Colonic mucosa (tissue), 4 donors: ENCODE data around the gene INO80. TPM values are rescaled to one million over a fixed set of nuclear protein-coding genes. Genes with fewer than 3 reads are reported as not detected.

Experiments
- DNase-seq: peaks from one replicate; pipeline ENCODE4 v3.0.0-alpha.2; 2020
- H3K27ac ChIP-seq: fragments of 200-600 bp; one replicate; pipeline ENCODE4 v1.8.0; 2021
- H3K27me3 ChIP-seq: fragments of 200-600 bp; one replicate; pipeline ENCODE4 v1.8.0; 2021
- H3K36me3 ChIP-seq: fragments of 200-600 bp; one replicate; pipeline ENCODE4 v1.8.0; 2021
- H3K4me1 ChIP-seq: fragments of 200-600 bp; one replicate; pipeline ENCODE4 v1.8.0; 2021; ENCODE audit warnings: mild to moderate bottlenecking
- H3K4me3 ChIP-seq: fragments of 200-600 bp; one replicate; pipeline ENCODE4 v1.8.0; 2021
- H3K9ac ChIP-seq, 2 donors: one replicate each; pipeline ENCODE4 v1.7.0; 2013; ENCODE audit warnings: control low read depth in 2 of 2, low read depth in 2 of 2, low read length in 2 of 2
- H3K9me3 ChIP-seq: fragments of 200-600 bp; one replicate; pipeline ENCODE4 v1.8.0; 2021
- CTCF ChIP-seq: fragments of 200-600 bp; IDR thresholded peaks from one replicate; pipeline ENCODE4 v1.8.0; 2022; ENCODE audit warnings: antibody characterized with exemption, mild to moderate bottlenecking
- intact Hi-C: fragments of 100-400 bp; cut with DNase I; formaldehyde crosslinking; loops from one replicate; pipeline ENCODE4 v1.14.1; 2022
- total RNA-seq, 2 donors: library from RNA; stranded (reverse); fragmentation: NEBNext Ultra II Directional in 1 of 2; extraction: Animal tissue kit (Norgen Biotek cat#: 25700) in 1 of 2; gene quantifications; one replicate each; pipeline ENCODE4 v1.2.1, GENCODE V29; 2021
- donor health status: healthy.
- donor health status: DM: no; HTN: no; CAD: no.
- donor health status: DM: no; HTN: no; CAD: no.

INO80 gene
- total RNA-seq, 2 donors from 2014 or later = 17.6 to 27.4 TPM

DNA sequence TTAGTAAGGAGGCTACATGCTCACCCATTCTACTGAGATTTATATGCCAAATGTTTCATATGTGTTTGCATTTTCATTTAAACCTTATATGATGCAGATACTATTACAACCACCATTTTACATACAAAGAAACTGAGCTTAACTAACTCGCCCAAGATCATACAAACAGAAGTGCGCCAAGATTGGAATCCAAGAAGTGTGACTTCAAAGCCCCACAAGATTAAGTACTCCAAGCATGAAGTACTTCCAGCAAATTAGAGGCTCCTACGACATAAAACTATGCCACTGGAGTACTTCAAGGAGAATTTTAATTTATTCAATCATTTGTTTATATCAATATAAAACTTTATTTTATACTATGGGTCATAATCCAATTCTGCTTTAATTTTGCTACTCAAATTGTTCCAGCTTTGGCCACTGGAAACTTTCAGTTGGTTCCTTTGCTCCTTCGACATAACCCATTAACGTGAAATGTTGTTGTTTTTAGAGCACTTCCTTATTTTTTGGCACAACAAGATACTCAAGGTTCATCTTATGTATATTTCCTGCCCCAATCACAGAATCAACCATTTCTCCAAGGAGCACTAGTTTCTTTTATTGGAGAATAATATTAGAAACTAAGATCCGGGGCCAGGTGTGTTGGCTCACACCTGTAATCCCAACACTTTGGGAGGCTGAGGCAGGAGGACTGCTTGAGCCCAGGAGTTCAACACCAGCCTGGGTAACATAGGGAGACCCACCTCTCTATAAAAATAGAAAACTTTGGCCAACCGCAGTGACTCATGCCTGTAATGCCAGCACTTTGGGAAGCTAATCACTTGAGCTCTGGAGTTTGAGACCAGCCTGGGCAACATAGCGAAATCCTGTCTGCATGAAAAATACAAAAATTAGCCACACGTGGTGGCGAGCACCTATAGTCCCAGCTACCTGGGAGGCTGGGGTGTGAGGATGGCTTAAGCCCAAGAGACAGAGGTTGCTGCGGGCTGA is 10.4 kb downstream of the INO80 start:
- Histone ChIP-seq H3K4me1 (no peaks in the 10 kb centered on the region), H3K9ac (no peak overlapping the region), H3K27ac (no peak overlapping the region), H3K36me3 (no peaks in the 10 kb centered on the region), H3K4me3 (no peak overlapping the region), H3K27me3 (no peaks in the 10 kb centered on the region), H3K9me3 (no peaks in the 10 kb centered on the region)
- TF ChIP-seq CTCF = no peak
- intact Hi-C loops = no loop called here
- DNase-seq = no peak

DNA sequence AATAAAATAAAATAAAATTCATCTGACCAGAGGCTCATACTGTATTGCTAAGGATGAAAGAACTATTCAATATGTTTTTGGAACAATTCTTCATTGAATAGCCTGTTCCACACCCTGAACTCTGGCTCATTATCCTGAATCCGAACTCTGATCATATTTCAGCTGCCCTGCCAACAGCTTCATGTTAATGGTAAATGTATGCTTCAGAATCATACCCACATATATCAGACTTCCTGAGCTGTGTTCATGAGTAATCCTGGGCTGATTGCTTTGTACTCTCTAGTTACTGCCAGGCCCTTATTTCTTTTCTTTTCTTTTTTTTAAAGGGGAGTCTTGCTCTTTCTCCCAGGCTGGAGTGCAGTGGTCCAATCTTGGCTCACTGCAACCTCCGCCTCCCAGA is 11.8 kb downstream of the INO80 start:
- no peak for TF ChIP-seq CTCF
- DNase-seq = no peak

GRCh38 chr15:41102854-41103253 is 13.2 kb downstream of the INO80 start:
- Histone ChIP-seq H3K27ac (no peak overlapping the region), H3K9ac (no peak overlapping the region), H3K36me3 (no peaks in the 10 kb centered on the region), H3K27me3 (no peaks in the 10 kb centered on the region), H3K9me3 (no peaks in the 10 kb centered on the region), H3K4me1 (no peaks in the 10 kb centered on the region), H3K4me3 (no peak overlapping the region)
- intact Hi-C loops = no loop called here
- DNase-seq = no peak
- TF ChIP-seq CTCF = no peak

More for the DNA sequence above, 11.8 kb downstream of the INO80 start:
- H3K9me3 ChIP-seq = no peaks in the 10 kb centered on the region
- no peak overlapping the region for H3K9ac ChIP-seq
- H3K4me1 ChIP-seq = no peaks in the 10 kb centered on the region
- no peaks in the 10 kb centered on the region for H3K27me3 ChIP-seq
- H3K4me3 ChIP-seq = no peak overlapping the region
- no peak overlapping the region for H3K27ac ChIP-seq
- intact Hi-C loops = no loop called here
- H3K36me3 ChIP-seq = no peaks in the 10 kb centered on the region

- DNase-seq = no peak
- no peak for TF ChIP-seq CTCF
- Histone ChIP-seq H3K9me3 (no peaks in the 10 kb centered on the region), H3K36me3 (peaks cover 6% of the 10 kb centered on the region), H3K4me1 (no peaks in the 10 kb centered on the region), H3K27ac (no peak overlapping the region), H3K4me3 (no peak overlapping the region), H3K9ac (no peak overlapping the region), H3K27me3 (no peaks in the 10 kb centered on the region)
- intact Hi-C loops = no loop called here
Observed at GRCh38 chr15:41096178-41096577, 19.9 kb downstream of the INO80 start.

DNA sequence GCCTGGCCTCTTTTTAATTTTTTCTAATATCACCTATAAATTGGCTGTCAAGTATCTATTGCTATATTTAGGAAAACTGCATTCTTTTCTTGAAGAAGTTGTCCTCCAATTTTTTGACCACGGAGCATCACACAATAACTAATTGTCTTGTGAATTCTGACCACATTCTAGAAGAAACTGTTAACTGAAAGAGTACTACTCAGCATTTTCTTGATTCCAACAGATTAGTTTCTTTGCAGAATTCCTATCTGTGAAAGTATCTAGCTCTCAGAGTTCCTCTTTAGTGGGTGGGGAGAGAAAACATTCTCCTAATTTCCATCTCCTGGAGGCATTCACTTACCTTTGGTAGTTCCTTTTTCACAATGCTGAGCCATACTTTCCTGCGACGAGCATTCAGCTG is 31.1 kb downstream of the INO80 start:
- TF ChIP-seq CTCF = no peak

More for the DNA sequence above, 31.1 kb downstream of the INO80 start:
- H3K9me3 ChIP-seq = no peaks in the 10 kb centered on the region
- H3K9ac ChIP-seq = no peak overlapping the region
- intact Hi-C loops = loop anchor here (10.0 kb wide), 1 partner anchor 100 kb away; no protein-coding TSS in a partner anchor
- H3K36me3 ChIP-seq = peaks cover 12% of the 10 kb centered on the region
- no peak for DNase-seq
- no peak overlapping the region for H3K27ac ChIP-seq
- H3K4me3 ChIP-seq = no peak overlapping the region
- no peaks in the 10 kb centered on the region for H3K4me1 ChIP-seq
- H3K27me3 ChIP-seq = no peaks in the 10 kb centered on the region
